Activated naive CD8-positive, alpha-beta T cell (primary cell): ENCODE data around the gene PKHD1.

Experiments used
- H3K27ac Mint-ChIP-seq: one replicate; pipeline ENCODE4 v1.8.0; 2021; ENCODE audit warnings: mixed read lengths
- H3K27me3 Mint-ChIP-seq: one replicate; pipeline ENCODE4 v1.8.0; 2021; ENCODE audit warnings: mixed read lengths
- H3K36me3 Mint-ChIP-seq: one replicate; pipeline ENCODE4 v1.8.0; 2021; ENCODE audit warnings: mixed read lengths
- H3K4me1 Mint-ChIP-seq: one replicate; pipeline ENCODE4 v1.8.0; 2021; ENCODE audit warnings: low read depth, mixed read lengths
- H3K4me3 Mint-ChIP-seq: one replicate; pipeline ENCODE4 v1.8.0; 2021; ENCODE audit warnings: mild to moderate bottlenecking, mixed read lengths
- H3K9me3 Mint-ChIP-seq: one replicate; pipeline ENCODE4 v1.8.0; 2021; ENCODE audit warnings: low read depth, mixed read lengths

PKHD1 gene

DNA sequence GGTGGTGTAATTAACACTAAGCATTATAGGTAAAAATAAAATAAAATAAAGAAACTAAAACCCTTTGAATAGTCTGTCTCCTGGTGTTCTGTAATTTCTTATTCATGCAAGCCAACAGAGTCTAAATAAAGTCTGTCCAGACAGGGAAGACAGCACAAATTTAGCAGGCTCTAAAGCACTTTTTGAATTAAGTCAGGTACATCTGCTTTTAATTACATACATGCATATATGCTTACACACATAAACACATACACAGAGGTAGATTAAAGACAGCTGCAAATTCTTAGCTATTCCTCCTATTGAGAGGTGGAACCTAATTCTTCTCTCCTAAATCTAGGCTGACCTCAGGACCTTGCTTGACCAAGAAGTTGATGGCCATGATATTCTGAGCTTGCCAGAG lies 262.5 kb downstream of the PKHD1 start:
- Mint-ChIP-seq H3K4me3 (no peak overlapping the region), H3K9me3 (no peaks in the 10 kb centered on the region), H3K27ac (no peak overlapping the region), H3K36me3 (no peaks in the 10 kb centered on the region), H3K4me1 (no peaks in the 10 kb centered on the region), H3K27me3 (no peaks in the 10 kb centered on the region)

DNA sequence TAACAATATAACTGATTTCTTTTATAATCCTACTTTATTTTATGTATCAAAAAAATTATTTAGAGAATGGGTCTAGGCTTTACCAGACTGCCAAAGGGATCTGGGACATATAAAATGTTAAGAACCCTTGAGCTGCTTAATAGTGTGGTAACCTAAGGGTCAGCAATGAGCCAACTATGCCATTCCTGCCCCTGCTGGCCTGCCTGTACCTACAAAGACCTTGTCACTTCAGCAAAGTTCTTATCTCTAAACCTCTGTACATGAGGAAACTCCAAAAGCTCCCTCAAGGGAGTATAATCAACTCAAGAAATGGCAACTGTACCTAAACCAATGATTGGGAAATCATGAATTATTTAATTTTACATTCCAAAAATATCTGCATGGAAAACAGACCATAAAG lies 266.9 kb downstream of the PKHD1 start:
- no peaks in the 10 kb centered on the region for H3K27me3 Mint-ChIP-seq
- H3K4me3 Mint-ChIP-seq, result no peak overlapping the region
- no peak overlapping the region for H3K27ac Mint-ChIP-seq
- no peaks in the 10 kb centered on the region for H3K4me1 Mint-ChIP-seq
- no peaks in the 10 kb centered on the region for H3K36me3 Mint-ChIP-seq
- no peaks in the 10 kb centered on the region for H3K9me3 Mint-ChIP-seq

GRCh38 chr6:51818520-51819022 lies 268.8 kb downstream of the PKHD1 start:
- no peak overlapping the region for H3K27ac Mint-ChIP-seq
- H3K36me3 Mint-ChIP-seq, result no peaks in the 10 kb centered on the region
- no peaks in the 10 kb centered on the region for H3K27me3 Mint-ChIP-seq
- H3K4me3 Mint-ChIP-seq, result no peak overlapping the region
- H3K4me1 Mint-ChIP-seq, result no peaks in the 10 kb centered on the region
- H3K9me3 Mint-ChIP-seq, result no peaks in the 10 kb centered on the region

DNA sequence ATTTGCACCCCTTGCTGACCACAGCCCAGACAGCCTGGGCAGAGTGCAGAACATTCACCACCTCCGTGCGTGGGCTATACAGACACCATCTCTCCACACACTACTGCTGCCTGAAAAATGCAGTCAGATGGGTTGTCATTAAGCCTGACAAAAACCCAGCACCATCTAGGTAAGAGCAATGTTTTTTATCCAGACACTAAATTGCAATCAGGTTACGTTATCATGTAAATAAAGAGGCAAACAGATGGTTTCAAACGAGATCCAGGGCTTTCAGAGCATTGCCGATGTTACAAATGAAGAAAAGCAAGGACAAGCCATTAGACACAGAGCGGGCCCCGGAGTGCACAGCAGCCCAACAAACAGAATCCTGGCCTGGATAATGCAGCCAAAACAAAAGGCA lies 269.6 kb downstream of the PKHD1 start:
- Mint-ChIP-seq H3K4me3 (no peak overlapping the region), H3K4me1 (no peaks in the 10 kb centered on the region), H3K27ac (no peak overlapping the region), H3K27me3 (no peaks in the 10 kb centered on the region), H3K36me3 (no peaks in the 10 kb centered on the region), H3K9me3 (no peaks in the 10 kb centered on the region)

GRCh38 chr6:51814418-51814817 lies 273.0 kb downstream of the PKHD1 start:
- Mint-ChIP-seq H3K27ac (no peak overlapping the region), H3K36me3 (no peaks in the 10 kb centered on the region)

DNA sequence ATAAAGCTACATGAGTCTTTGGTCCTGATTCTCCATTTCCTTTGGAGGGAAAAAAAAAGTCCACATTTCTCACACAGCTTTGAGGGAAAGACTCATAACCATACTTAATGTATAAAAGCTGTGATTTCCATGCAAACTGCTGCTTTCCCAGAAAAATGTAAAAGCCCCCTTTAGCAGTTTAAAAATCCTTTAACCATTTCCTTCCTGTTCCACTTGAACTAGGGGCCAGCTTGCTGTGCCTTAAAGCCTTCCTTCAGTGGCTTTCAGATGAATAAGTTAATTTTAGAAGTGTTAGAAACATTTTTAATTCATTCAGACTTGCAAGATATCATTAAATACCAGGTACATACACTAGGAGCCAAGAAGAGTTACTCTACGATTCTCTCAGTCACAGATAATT lies 273.5 kb downstream of the PKHD1 start:
- Mint-ChIP-seq H3K9me3 (no peaks in the 10 kb centered on the region), H3K27me3 (no peaks in the 10 kb centered on the region), H3K27ac (no peak overlapping the region), H3K4me3 (no peak overlapping the region), H3K4me1 (no peaks in the 10 kb centered on the region), H3K36me3 (no peaks in the 10 kb centered on the region)

More at GRCh38 chr6:51814418-51814817, 273.0 kb downstream of the PKHD1 start:
- Mint-ChIP-seq H3K27me3 (no peaks in the 10 kb centered on the region), H3K4me1 (no peaks in the 10 kb centered on the region), H3K4me3 (no peak overlapping the region), H3K9me3 (no peaks in the 10 kb centered on the region)

GRCh38 chr6:51812231-51812630 lies 275.2 kb downstream of the PKHD1 start:
- no peak overlapping the region for H3K27ac Mint-ChIP-seq
- peaks cover 4% of the 10 kb centered on the region for H3K27me3 Mint-ChIP-seq
- H3K4me3 Mint-ChIP-seq, result no peak overlapping the region
- H3K4me1 Mint-ChIP-seq, result no peaks in the 10 kb centered on the region
- no peaks in the 10 kb centered on the region for H3K36me3 Mint-ChIP-seq
- H3K9me3 Mint-ChIP-seq, result no peaks in the 10 kb centered on the region

DNA sequence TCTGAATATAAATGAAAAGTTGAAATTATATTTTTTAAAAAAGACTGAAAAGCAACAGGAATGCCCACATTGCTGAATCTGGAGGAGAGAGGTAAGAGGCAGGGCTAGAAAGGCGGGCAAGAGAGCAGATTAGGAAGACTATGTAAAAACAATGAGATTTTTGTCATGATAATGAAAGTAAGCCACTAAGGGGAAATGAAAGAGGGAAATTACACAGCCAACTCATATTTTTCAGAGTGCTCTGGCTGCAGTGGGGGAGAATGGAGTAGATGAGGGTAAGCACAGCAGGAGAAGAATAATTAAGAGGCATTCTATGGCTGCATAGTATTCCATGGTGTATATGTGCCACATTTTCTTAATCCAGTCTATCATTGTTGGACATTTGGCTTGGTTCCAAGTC lies 281.9 kb downstream of the PKHD1 start:
- Mint-ChIP-seq H3K27ac (no peak overlapping the region), H3K27me3 (peaks cover 6% of the 10 kb centered on the region), H3K36me3 (no peaks in the 10 kb centered on the region), H3K9me3 (peaks cover 4% of the 10 kb centered on the region), H3K4me1 (no peaks in the 10 kb centered on the region), H3K4me3 (no peak overlapping the region)

DNA sequence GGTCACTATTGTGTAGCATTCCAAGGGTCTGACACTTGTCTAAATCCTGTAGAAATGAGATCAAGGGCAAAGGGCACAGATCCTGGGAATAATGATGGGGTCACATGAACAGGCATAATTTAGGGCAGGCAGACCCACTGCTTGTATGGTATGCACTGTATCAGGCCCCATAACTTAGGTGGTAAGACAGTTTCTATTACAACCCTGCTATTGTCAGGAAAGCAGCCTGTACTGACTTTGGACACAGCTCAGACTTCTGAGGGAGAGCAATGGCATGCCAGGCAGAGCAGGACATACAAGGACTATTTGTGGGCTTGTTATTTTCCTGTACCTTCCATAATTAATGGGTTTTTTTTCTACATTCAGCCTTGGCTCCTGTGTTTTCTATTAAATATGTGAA lies 286.8 kb downstream of the PKHD1 start:
- Mint-ChIP-seq H3K4me3 (no peak overlapping the region), H3K27ac (no peak overlapping the region), H3K27me3 (peaks cover 2% of the 10 kb centered on the region), H3K4me1 (no peaks in the 10 kb centered on the region), H3K36me3 (no peaks in the 10 kb centered on the region), H3K9me3 (peaks cover 21% of the 10 kb centered on the region)

DNA sequence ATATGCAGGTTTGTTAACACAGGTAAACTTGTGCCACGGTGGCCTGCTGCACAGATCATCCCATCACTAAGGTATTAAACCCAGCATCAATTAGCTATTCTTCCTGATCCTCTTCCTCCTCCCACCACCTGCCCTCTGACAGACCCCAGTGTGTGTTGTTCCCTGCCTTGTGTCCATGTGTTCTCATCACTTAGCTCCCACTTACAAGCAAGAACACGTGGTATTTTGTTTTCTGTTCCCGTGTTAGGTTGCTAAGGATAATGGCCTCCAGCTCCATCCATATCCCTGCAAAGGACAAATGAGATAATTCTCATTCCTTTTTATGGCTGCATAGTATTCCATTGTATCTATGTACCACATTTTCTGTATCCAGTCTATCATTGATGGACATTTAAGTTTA lies 294.0 kb downstream of the PKHD1 start:
- Mint-ChIP-seq H3K4me3 (no peak overlapping the region), H3K36me3 (no peaks in the 10 kb centered on the region), H3K9me3 (peaks cover 22% of the 10 kb centered on the region), H3K27me3 (no peaks in the 10 kb centered on the region), H3K4me1 (no peaks in the 10 kb centered on the region), H3K27ac (no peak overlapping the region)

DNA sequence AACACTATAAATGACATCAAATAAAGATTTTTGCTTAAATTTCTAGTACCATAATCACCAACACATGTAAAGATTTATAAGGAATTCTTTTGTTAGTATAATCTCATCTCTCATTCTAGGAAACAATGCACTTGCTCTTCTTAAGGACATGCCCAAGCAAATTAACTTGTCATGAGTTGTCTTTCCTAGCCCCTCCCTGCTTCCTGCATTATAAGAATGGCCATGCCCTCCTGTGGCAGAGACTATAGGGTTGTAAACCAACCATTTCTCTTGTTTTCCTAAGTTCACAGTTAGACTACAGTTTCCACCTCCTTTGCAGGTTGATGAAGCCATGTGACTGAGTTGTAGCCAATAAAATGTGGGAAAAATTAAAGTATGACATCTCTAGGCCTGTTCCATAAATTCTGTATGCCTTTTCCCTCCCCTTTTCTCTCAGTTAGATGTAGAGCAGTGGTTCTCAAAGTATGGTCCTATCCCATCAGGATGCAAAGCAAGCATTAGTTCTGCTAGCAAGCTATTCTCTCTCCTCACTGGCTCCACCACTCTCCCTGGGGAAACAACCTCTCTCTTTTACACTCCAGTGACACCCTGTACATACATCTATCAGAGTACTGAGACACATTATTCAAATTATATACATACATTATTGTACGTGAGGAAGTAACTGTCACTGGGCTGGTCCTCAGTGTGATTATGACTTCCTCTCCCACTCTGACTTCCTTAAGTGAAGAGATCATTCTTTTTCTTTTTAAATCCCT lies 295.0 kb downstream of the PKHD1 start:
- H3K36me3 Mint-ChIP-seq, result no peaks in the 10 kb centered on the region
- H3K27me3 Mint-ChIP-seq, result no peaks in the 10 kb centered on the region
- H3K4me3 Mint-ChIP-seq, result no peak overlapping the region
- H3K4me1 Mint-ChIP-seq, result no peaks in the 10 kb centered on the region
- no peak overlapping the region for H3K27ac Mint-ChIP-seq
- peaks cover 20% of the 10 kb centered on the region for H3K9me3 Mint-ChIP-seq

DNA sequence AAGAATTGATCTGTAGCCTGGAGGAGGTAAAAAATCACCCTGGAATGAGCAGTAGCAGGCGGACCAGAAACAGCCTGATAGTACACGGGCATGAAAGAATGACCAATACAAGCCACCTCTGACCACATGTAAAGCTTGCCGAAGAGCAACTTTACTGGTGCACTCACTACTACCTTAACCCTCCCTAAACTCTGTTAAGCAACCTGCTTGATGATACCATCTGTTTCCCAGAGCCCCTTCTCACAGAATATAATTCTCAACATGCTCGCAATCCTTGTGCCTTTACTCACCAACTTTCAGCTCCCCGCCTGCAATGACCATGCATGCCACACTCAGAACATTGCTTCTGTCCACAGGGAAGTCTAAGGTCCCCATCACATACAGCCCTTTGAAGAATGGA lies 296.5 kb downstream of the PKHD1 start:
- H3K4me3 Mint-ChIP-seq, result no peak overlapping the region
- peaks cover 16% of the 10 kb centered on the region for H3K9me3 Mint-ChIP-seq
- no peaks in the 10 kb centered on the region for H3K27me3 Mint-ChIP-seq
- no peaks in the 10 kb centered on the region for H3K36me3 Mint-ChIP-seq
- H3K4me1 Mint-ChIP-seq, result no peaks in the 10 kb centered on the region
- no peak overlapping the region for H3K27ac Mint-ChIP-seq

DNA sequence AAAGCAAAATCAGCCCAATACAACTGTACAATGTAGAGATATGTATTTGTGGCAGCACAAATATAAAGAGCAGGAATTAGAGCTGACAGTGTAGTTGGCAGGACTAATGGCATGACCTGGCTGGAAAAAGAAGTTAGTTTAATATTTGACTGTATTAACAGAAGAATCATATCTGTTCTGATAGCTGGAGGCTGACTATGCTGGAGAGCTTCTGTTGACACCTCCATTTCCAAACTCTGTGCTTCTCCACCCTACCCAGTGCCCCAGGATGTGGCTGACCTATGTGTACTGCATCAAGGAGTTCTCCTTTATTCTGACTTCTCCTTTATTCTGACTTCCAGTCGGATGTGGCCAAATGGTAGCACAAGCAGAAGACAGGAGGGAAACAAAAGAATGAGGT lies 299.3 kb downstream of the PKHD1 start:
- Mint-ChIP-seq H3K9me3 (peaks cover 6% of the 10 kb centered on the region), H3K4me3 (no peak overlapping the region), H3K4me1 (no peaks in the 10 kb centered on the region), H3K27me3 (no peaks in the 10 kb centered on the region), H3K27ac (no peak overlapping the region), H3K36me3 (no peaks in the 10 kb centered on the region)

- Mint-ChIP-seq H3K27me3 (no peaks in the 10 kb centered on the region), H3K4me3 (no peak overlapping the region), H3K27ac (no peak overlapping the region), H3K9me3 (no peaks in the 10 kb centered on the region), H3K4me1 (no peaks in the 10 kb centered on the region), H3K36me3 (no peaks in the 10 kb centered on the region)
These were observed 308.7 kb downstream of the PKHD1 start for GRCh38 chr6:51778666-51779065.

GRCh38 chr6:51777618-51778017 lies 309.8 kb downstream of the PKHD1 start:
- Mint-ChIP-seq H3K4me1 (no peaks in the 10 kb centered on the region), H3K27ac (no peak overlapping the region), H3K36me3 (no peaks in the 10 kb centered on the region), H3K27me3 (no peaks in the 10 kb centered on the region), H3K9me3 (no peaks in the 10 kb centered on the region), H3K4me3 (no peak overlapping the region)
